Heart left ventricle (tissue), 13 donors: Measurements from ENCODE around the gene RFX1.

ENCODE experiments used
- CTCF ChIP-seq, 12 donors: fragments of 200-600 bp; sonication (generic) in 4 of 12; IDR thresholded peaks; one replicate each; pipeline versions ENCODE4 v1.5.0 to v1.8.0; 2018 to 2022; ENCODE audit warnings: antibody characterized with exemption in 12 of 12, mild to moderate bottlenecking in 5 of 12
- POLR2A ChIP-seq, 2 donors: fragments of 450-650 bp; IDR thresholded peaks; one replicate each; pipeline ENCODE4 v1.6.1; 2017; ENCODE audit warnings: antibody characterized with exemption in 2 of 2, mild to moderate bottlenecking in 2 of 2, moderate library complexity in 2 of 2
- donor health status: ischemic (EF 13 %, LVEDD 7.1; RV severe dilation, severe dysfunction).
- donor health status: DM: no; HTN: yes; CAD: no.
- donor health status: DM: no; HTN: no; CAD: no.
- donor health status: ischemic (EF 25% LVEDD 6.9; RV normal size, moderate dysfunction).
- donor health status: ischemic (EF 25% LVEDD 5.7; RV mildly dilated, moderate dysfunction).
- donor health status: ischemic (EF 35%, LVEDD 5.7; RV mildly dilated, moderate dysfunction).
- donor health status: nonischemic (EF 11% LVEDD 7.7; RV severe dilation, severe dysfunction).
- donor health status: DM: yes; HTN: yes; CAD: no.
- donor health status: PGD.
- donor health status: ischemic (EF 29% LVEDD 5.4; RV normal size, mild dysfunction).
- donor health status: nonischemic (EF 23%, LVEDD 6.1; RV moderate dilation, normal function).

DNA sequence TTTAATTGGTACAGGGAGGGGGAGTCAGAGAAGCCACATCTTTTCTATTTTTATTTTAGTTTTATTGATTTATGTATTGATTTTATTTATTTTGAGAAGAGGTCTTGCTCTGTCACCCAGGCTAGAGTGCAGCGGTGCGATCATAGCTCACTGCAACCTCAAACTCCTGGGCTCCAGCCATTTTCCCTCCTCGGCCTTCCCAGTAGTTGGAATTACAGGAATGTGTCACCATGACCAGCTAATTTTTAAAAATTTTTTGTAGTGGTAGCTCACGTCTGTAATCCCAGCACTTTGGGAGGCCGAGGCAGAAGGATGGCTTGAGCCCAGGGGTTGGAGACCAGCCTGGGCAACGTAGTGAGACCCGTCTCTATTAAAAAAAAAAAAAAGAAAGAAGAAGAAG lies 29.6 kb upstream of the RFX1 start:
- TF ChIP-seq CTCF (IDR thresholded peaks at IDR 0.05): no peak
- TF ChIP-seq POLR2A (IDR thresholded peaks at IDR 0.05): no peak
